HFFc6 (cell line): ENCODE measurements around the gene SH3GL1. TPM values are rescaled to one million over a fixed set of nuclear protein-coding genes. Genes with fewer than 3 reads are reported as not detected.

Experiments used
- DNase-seq: peaks from one replicate; pipeline ENCODE4 v3.0.0-alpha.2; 2018
- H3K27ac Mint-ChIP-seq: 2 replicates; pipeline ENCODE4 v1.8.0; 2020; ENCODE audit warnings: mild to moderate bottlenecking, mixed read lengths
- H3K27me3 Mint-ChIP-seq: 2 replicates; pipeline ENCODE4 v1.8.0; 2021; ENCODE audit warnings: mild to moderate bottlenecking, moderate library complexity, mixed read lengths; ENCODE audit not compliant: insufficient read depth
- H3K36me3 Mint-ChIP-seq: 2 replicates; pipeline ENCODE4 v1.8.0; 2021; ENCODE audit warnings: low read depth, mixed read lengths
- H3K4me1 Mint-ChIP-seq: 2 replicates; pipeline ENCODE4 v1.8.0; 2020; ENCODE audit warnings: low read depth, mixed read lengths
- H3K4me3 Mint-ChIP-seq: 2 replicates; pipeline ENCODE4 v1.8.0; 2020; ENCODE audit warnings: mild to moderate bottlenecking, moderate library complexity, mixed read lengths
- H3K9me3 Mint-ChIP-seq: 2 replicates; pipeline ENCODE4 v1.8.0; 2020; ENCODE audit warnings: mild to moderate bottlenecking, mixed read lengths
- total RNA-seq, 6 experiments: library from RNA; stranded (reverse); fragmentation: NEBNext Ultra II Directional; extraction: Animal tissue kit (Norgen Biotek cat#: 25700); gene quantifications; 2 replicates in 1 of 6; 3 replicates in 5 of 6; pipeline ENCODE4 v1.2.3, GENCODE V29; 2021
- TF ChIP-seq, protein P1 (sequence below): fragments of 200-600 bp; sonication (generic); IDR thresholded peaks from 2 replicates; pipeline ENCODE4 v1.5.0; 2021; ENCODE audit warnings: antibody characterized with exemption, mild to moderate bottlenecking

SH3GL1 gene
- total RNA-seq, 6 experiments from 2014 or later, result 102 to 126 (median 110) TPM

DNA sequence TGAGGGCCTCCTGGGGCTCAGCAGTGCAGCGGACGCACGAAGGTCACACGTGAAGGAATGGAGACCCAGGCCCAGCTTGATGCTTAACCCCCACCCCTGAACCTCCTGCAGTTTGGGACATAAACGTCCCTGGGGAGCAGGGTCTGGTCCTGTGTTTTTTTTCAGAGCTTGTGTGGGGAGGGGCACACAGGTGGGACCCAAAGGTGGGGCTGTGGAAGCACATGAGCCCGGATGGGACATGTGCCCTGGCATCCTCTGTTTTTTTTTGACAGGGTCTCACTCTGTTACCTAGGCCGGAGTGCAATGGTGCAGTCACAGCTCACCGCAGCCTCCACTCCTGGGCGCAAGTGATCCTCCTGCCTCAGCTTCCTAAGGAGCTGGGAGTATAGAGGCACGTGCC, 36.8 kb upstream of the SH3GL1 start:
- Mint-ChIP-seq H3K4me1 (no peaks in the 10 kb centered on the region; the same call in 1 of the 2 replicates), H3K27ac (no peak overlapping the region), H3K36me3 (peaks cover 15% of the 10 kb centered on the region; the same call in 1 of the 2 replicates), H3K9me3 (no peaks in the 10 kb centered on the region), H3K4me3 (no peak overlapping the region), H3K27me3 (no peaks in the 10 kb centered on the region; the same call in none of the 2 replicates)
- DNase-seq, result no peak
- TF ChIP-seq, protein P1, sequence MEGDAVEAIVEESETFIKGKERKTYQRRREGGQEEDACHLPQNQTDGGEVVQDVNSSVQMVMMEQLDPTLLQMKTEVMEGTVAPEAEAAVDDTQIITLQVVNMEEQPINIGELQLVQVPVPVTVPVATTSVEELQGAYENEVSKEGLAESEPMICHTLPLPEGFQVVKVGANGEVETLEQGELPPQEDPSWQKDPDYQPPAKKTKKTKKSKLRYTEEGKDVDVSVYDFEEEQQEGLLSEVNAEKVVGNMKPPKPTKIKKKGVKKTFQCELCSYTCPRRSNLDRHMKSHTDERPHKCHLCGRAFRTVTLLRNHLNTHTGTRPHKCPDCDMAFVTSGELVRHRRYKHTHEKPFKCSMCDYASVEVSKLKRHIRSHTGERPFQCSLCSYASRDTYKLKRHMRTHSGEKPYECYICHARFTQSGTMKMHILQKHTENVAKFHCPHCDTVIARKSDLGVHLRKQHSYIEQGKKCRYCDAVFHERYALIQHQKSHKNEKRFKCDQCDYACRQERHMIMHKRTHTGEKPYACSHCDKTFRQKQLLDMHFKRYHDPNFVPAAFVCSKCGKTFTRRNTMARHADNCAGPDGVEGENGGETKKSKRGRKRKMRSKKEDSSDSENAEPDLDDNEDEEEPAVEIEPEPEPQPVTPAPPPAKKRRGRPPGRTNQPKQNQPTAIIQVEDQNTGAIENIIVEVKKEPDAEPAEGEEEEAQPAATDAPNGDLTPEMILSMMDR, result no peak

GRCh38 chr19:4436231-4436630, 35.9 kb upstream of the SH3GL1 start:
- TF ChIP-seq, protein P1, result no peak
- Mint-ChIP-seq H3K27ac (no peak overlapping the region), H3K4me3 (no peak overlapping the region), H3K36me3 (peaks cover 18% of the 10 kb centered on the region; the same call in 1 of the 2 replicates), H3K27me3 (no peaks in the 10 kb centered on the region; the same call in 1 of the 2 replicates), H3K9me3 (no peaks in the 10 kb centered on the region), H3K4me1 (no peaks in the 10 kb centered on the region; the same call in 1 of the 2 replicates)
- no peak for DNase-seq

DNA sequence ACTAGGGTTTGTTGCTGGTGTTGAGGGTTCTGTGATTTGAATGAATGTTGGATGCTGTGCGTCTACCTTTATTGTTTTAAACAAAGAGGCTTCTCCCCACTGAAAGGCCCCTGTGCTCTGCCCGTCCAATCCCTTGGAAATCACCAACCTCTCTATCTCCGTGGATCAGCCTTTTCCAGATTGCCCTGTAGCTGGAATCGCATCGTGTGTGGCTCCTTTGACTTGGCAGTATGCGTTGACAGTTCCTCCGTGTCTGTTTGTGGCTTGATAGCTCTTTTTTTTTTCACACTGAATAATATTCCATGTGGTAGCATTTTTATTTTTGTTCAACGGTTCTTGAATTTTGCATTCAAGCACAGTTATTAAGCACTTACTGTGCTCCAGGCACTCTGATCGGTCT, 34.0 kb upstream of the SH3GL1 start:
- no peak for DNase-seq
- Mint-ChIP-seq H3K4me3 (no peak overlapping the region), H3K9me3 (no peaks in the 10 kb centered on the region), H3K27ac (no peak overlapping the region), H3K4me1 (no peaks in the 10 kb centered on the region), H3K36me3 (peaks cover 25% of the 10 kb centered on the region), H3K27me3 (no peaks in the 10 kb centered on the region; the same call in 1 of the 2 replicates)
- TF ChIP-seq, protein P1, result no peak

GRCh38 chr19:4432918-4433506, 32.7 kb upstream of the SH3GL1 start:
- Mint-ChIP-seq H3K9me3 (no peaks in the 10 kb centered on the region), H3K27ac (no peak overlapping the region), H3K4me3 (no peak overlapping the region), H3K36me3 (peaks cover 26% of the 10 kb centered on the region), H3K4me1 (no peaks in the 10 kb centered on the region), H3K27me3 (no peaks in the 10 kb centered on the region; the same call in 1 of the 2 replicates)
- TF ChIP-seq, protein P1, result no peak
- DNase-seq, result no peak

GRCh38 chr19:4431808-4432674, 31.7 kb upstream of the SH3GL1 start:
- TF ChIP-seq, protein P1, result no peak
- Mint-ChIP-seq H3K4me3 (no peak overlapping the region), H3K36me3 (peaks cover 26% of the 10 kb centered on the region), H3K27me3 (no peaks in the 10 kb centered on the region; the same call in 1 of the 2 replicates), H3K9me3 (no peaks in the 10 kb centered on the region), H3K4me1 (no peaks in the 10 kb centered on the region), H3K27ac (no peak overlapping the region)
- DNase-seq, result no peak
